GM19025 (cell line): ENCODE measurements around the gene CAMSAP3.

ENCODE experiments used
- ATAC-seq: cut with Tn5 transposase; IDR thresholded peaks from one replicate; pipeline ENCODE4 v1.9.1; 2021; ENCODE audit warnings: mild to moderate bottlenecking, low read depth, moderate library complexity; ENCODE audit not compliant: unreplicated experiment

The CAMSAP3 gene

GRCh38 chr19:7645656-7646425 lies 50.2 kb downstream of the CAMSAP3 start:
- ATAC-seq: no peak

- ATAC-seq: no peak
These were observed 50.7 kb downstream of the CAMSAP3 start for GRCh38 chr19:7646426-7646700.

- no peak for ATAC-seq
These were observed 51.5 kb downstream of the CAMSAP3 start for GRCh38 chr19:7647156-7647555.

GRCh38 chr19:7648265-7649014 lies 52.8 kb downstream of the CAMSAP3 start:
- ATAC-seq: no peak

- no peak for ATAC-seq
These were observed 54.5 kb downstream of the CAMSAP3 start for GRCh38 chr19:7650148-7650547.

- ATAC-seq: no peak
These were observed 56.5 kb downstream of the CAMSAP3 start for GRCh38 chr19:7652061-7652641.

GRCh38 chr19:7654401-7654800 lies 58.7 kb downstream of the CAMSAP3 start:
- ATAC-seq: no peak

- no peak for ATAC-seq
These were observed 59.9 kb downstream of the CAMSAP3 start for GRCh38 chr19:7655581-7655980.

GRCh38 chr19:7657131-7657751 lies 61.6 kb downstream of the CAMSAP3 start:
- no peak for ATAC-seq

- peak; percentile 64 for ATAC-seq
These were observed 62.6 kb downstream of the CAMSAP3 start for GRCh38 chr19:7658219-7658686.

GRCh38 chr19:7661744-7662538 lies 66.3 kb downstream of the CAMSAP3 start:
- ATAC-seq: no peak

- ATAC-seq: no peak
These were observed 67.0 kb downstream of the CAMSAP3 start for GRCh38 chr19:7662657-7663056.

- no peak for ATAC-seq
These were observed 68.0 kb downstream of the CAMSAP3 start for GRCh38 chr19:7663706-7664105.

- ATAC-seq: no peak
These were observed 69.4 kb downstream of the CAMSAP3 start for GRCh38 chr19:7665076-7665475.
